ENCODE measurements around the gene CFAP92. TPM values are rescaled to one million over a fixed set of nuclear protein-coding genes. Genes with fewer than 3 reads are reported as not detected.

The CFAP92 gene
- total RNA-seq, 1 experiment from 2014 or later = 0.33 TPM

GRCh38 chr3:128942161-128942952 lies 51.5 kb downstream of the CFAP92 start:
- Histone ChIP-seq H3K9me2 (replicated peaks; ENCODE audit: low read length) (no peaks in the 10 kb centered on the region), H3K27ac (ENCODE audit: low read length) (no peak overlapping the region), H4K20me1 (ENCODE audit: low read length) (no peaks in the 10 kb centered on the region), H2AFZ (ENCODE audit: low read length) (no peak overlapping the region), H3F3A (ENCODE audit: low read length, unreplicated experiment) (no peaks in the 10 kb centered on the region), H3K9me3 (ENCODE audit: low read length) (no peaks in the 10 kb centered on the region), H3K79me2 (ENCODE audit: low read length) (no peaks in the 10 kb centered on the region), H3K4me2 (ENCODE audit: low read length) (no peak overlapping the region), H3K4me1 (ENCODE audit: insufficient read depth, low read length) (no peaks in the 10 kb centered on the region), H3K27me3 (ENCODE audit: low read length) (no peaks in the 10 kb centered on the region), H3K9ac (ENCODE audit: low read length) (no peak overlapping the region), H3K4me3 (ENCODE audit: low read length) (no peak overlapping the region), H3K36me3 (ENCODE audit: low read depth, low read length) (no peaks in the 10 kb centered on the region)
- intact Hi-C loops (cut with micrococcal nuclease) = no loop called here
- BruUV-seq (replicated peaks) = no TSS peak
- TF ChIP-seq EZH2 (IDR thresholded peaks at IDR 0.05; ENCODE audit: low read length, unreplicated experiment) = no peak
- no peak for TF ChIP-seq CTCF (conservative IDR thresholded peaks at IDR 0.05; ENCODE audit: low read depth, low read length)
- TF ChIP-seq EZH2phosphoT487 (IDR thresholded peaks at IDR 0.05; ENCODE audit: borderline replicate concordance, low read length) = no peak
- ATAC-seq (peak; percentile 72), DNase-seq (peak; percentile 57)
- POLR2A ChIA-PET (ENCODE audit: unreplicated experiment) = interaction anchor here (0.6 kb wide), 2 partner anchors 882 to 1269 kb away, joined by 4 read pairs; no protein-coding TSS in a partner anchor
- CTCF ChIA-PET = no interaction called here

GRCh38 chr3:128940252-128940651 lies 53.6 kb downstream of the CFAP92 start:
- intact Hi-C loops (cut with micrococcal nuclease) = no loop called here
- DNase-seq (no peak), ATAC-seq (no peak)
- POLR2A ChIA-PET (ENCODE audit: unreplicated experiment) = no interaction called here
- H3K27ac ChIP-seq (ENCODE audit: low read length) = no peak overlapping the region
- no peak overlapping the region for H3K9ac ChIP-seq (ENCODE audit: low read length)
- no peaks in the 10 kb centered on the region for H3F3A ChIP-seq (ENCODE audit: low read length, unreplicated experiment)
- no peak overlapping the region for H2AFZ ChIP-seq (ENCODE audit: low read length)
- TF ChIP-seq CTCF (conservative IDR thresholded peaks at IDR 0.05; ENCODE audit: low read depth, low read length) (no peak), EZH2phosphoT487 (IDR thresholded peaks at IDR 0.05; ENCODE audit: borderline replicate concordance, low read length) (no peak), EZH2 (IDR thresholded peaks at IDR 0.05; ENCODE audit: low read length, unreplicated experiment) (no peak)
- no peaks in the 10 kb centered on the region for H3K27me3 ChIP-seq (ENCODE audit: low read length)
- no peaks in the 10 kb centered on the region for H3K36me3 ChIP-seq (ENCODE audit: low read depth, low read length)
- CTCF ChIA-PET = no interaction called here
- no peak overlapping the region for H3K4me2 ChIP-seq (ENCODE audit: low read length)
- H3K79me2 ChIP-seq (ENCODE audit: low read length) = no peaks in the 10 kb centered on the region
- no peaks in the 10 kb centered on the region for H3K9me2 ChIP-seq (replicated peaks; ENCODE audit: low read length)
- no peaks in the 10 kb centered on the region for H4K20me1 ChIP-seq (ENCODE audit: low read length)
- H3K4me1 ChIP-seq (ENCODE audit: insufficient read depth, low read length) = no peaks in the 10 kb centered on the region
- H3K4me3 ChIP-seq (ENCODE audit: low read length) = no peak overlapping the region
- no TSS peak for BruUV-seq (replicated peaks)
- no peaks in the 10 kb centered on the region for H3K9me3 ChIP-seq (ENCODE audit: low read length)

GRCh38 chr3:128936341-128936740 lies 57.5 kb downstream of the CFAP92 start:
- no peak overlapping the region for H3K4me3 ChIP-seq (ENCODE audit: low read length)
- no peaks in the 10 kb centered on the region for H3K79me2 ChIP-seq (ENCODE audit: low read length)
- intact Hi-C loops (cut with micrococcal nuclease) = no loop called here
- H3K9ac ChIP-seq (ENCODE audit: low read length) = no peak overlapping the region
- no peaks in the 10 kb centered on the region for H3K36me3 ChIP-seq (ENCODE audit: low read depth, low read length)
- TF ChIP-seq EZH2phosphoT487 (IDR thresholded peaks at IDR 0.05; ENCODE audit: borderline replicate concordance, low read length) (no peak), EZH2 (IDR thresholded peaks at IDR 0.05; ENCODE audit: low read length, unreplicated experiment) (no peak)
- H3K9me3 ChIP-seq (ENCODE audit: low read length) = no peaks in the 10 kb centered on the region
- DNase-seq (no peak), ATAC-seq (no peak)
- H3F3A ChIP-seq (ENCODE audit: low read length, unreplicated experiment) = no peaks in the 10 kb centered on the region
- H3K4me2 ChIP-seq (ENCODE audit: low read length) = no peak overlapping the region
- BruUV-seq (replicated peaks) = no TSS peak
- H3K27ac ChIP-seq (ENCODE audit: low read length) = no peak overlapping the region
- H2AFZ ChIP-seq (ENCODE audit: low read length) = no peak overlapping the region
- ChIA-PET CTCF (no interaction called here), POLR2A (ENCODE audit: unreplicated experiment) (no interaction called here)
- H3K4me1 ChIP-seq (ENCODE audit: insufficient read depth, low read length) = no peaks in the 10 kb centered on the region
- no peaks in the 10 kb centered on the region for H4K20me1 ChIP-seq (ENCODE audit: low read length)
- no peaks in the 10 kb centered on the region for H3K9me2 ChIP-seq (replicated peaks; ENCODE audit: low read length)
- H3K27me3 ChIP-seq (ENCODE audit: low read length) = no peaks in the 10 kb centered on the region
